Esophagus muscularis mucosa (tissue), 4 donors: ENCODE measurements around the gene DHX35.

ENCODE experiments used
- CTCF ChIP-seq, 3 experiments: fragments of 200-600 bp in 2 of 3; fragments of 450-650 bp in 1 of 3; sonication (generic) in 2 of 3; IDR thresholded peaks; one replicate each; pipeline ENCODE4 v1.5.1; 2017 to 2019; ENCODE audit warnings: antibody characterized with exemption in 3 of 3, mild to moderate bottlenecking in 2 of 3, moderate library complexity in 1 of 3
- EP300 ChIP-seq: sonication (generic); formaldehyde crosslinking; IDR thresholded peaks from one replicate; pipeline ENCODE4 v1.6.1; 2017; ENCODE audit warnings: antibody characterized with exemption
- POLR2A ChIP-seq: fragments of 450-650 bp; IDR thresholded peaks from one replicate; pipeline ENCODE4 v1.6.1; 2017; ENCODE audit warnings: antibody characterized with exemption, moderate library complexity, mild to moderate bottlenecking, low read depth
- POLR2AphosphoS5 ChIP-seq, 2 donors: sonication (generic); formaldehyde crosslinking; IDR thresholded peaks; one replicate each; pipeline ENCODE4 v1.6.1; 2017; ENCODE audit warnings: antibody characterized with exemption in 2 of 2

GRCh38 chr20:38962044-38962927, at the start of gene DHX35:
- TF ChIP-seq CTCF (IDR thresholded peaks at IDR 0.05): peak in 2 of 3 experiments; percentile 43 to 48
- TF ChIP-seq POLR2AphosphoS5 (IDR thresholded peaks at IDR 0.05): peak; percentile 91 to 95
- no peak for TF ChIP-seq POLR2A
- no peak for TF ChIP-seq EP300
